HG03095 (cell line): Measurements from ENCODE around the gene IL6R.
"Not testable (repeated sequence)": the region's sequence is repeated elsewhere in the genome, so short reads cannot be mapped to it uniquely, and the experiment has no call there.

ENCODE experiments used
- ATAC-seq: cut with Tn5 transposase; IDR thresholded peaks from one replicate; pipeline ENCODE4 v1.9.1; 2021; ENCODE audit warnings: moderate library complexity; ENCODE audit not compliant: unreplicated experiment

Gene IL6R

GRCh38 chr1:154404984-154405746 lies at the start of gene IL6R:
Gene IL6R, plus strand, starts transcription at chr1:154405343. Its CDS starts 287 bp downstream, at chr1:154405630.
- ATAC-seq = peak; percentile 33

DNA sequence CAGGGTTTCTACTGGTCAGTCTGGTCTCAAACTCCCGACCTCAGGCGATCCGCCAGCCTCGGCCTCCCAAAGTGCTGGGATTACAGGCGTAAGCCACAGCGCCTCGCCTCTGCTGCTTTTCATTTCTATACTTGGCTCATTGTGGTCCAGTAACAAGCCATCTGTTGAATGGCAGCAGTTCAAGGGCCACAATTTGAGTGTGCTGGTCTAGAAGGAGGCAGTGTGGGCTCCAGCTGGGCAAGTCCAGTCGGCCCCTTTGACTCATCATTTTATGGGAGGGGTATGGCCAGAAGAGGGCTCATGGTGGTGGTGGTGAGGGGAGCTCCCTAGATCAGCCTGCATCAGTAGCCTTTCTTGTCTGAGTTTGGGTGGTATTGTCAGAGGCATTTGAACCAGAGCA lies 46.6 kb upstream of the IL6R start:
- no peak for ATAC-seq

- no peak for ATAC-seq
These were observed 44.9 kb upstream of the IL6R start for GRCh38 chr1:154360288-154360687.

DNA sequence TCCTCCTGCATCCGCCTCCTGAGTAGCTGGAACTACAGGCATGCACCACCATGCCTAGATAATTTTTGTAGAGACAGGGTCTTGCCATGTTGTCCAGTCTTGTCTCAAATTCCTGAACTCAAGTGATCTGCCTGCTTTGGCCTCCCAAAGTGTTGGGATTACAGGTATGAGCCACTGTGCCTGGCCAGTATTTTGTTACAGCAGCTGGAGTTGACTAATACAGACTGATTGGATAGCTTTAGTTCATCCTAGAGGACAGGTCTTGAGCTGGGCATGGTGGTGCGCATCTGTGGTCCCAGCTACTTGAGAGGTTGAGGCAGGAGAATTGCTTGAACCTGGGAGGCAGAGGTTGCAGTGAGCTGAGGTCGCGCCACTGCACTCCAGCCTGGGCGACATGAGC lies 44.3 kb upstream of the IL6R start:
- ATAC-seq = not testable (repeated sequence)

GRCh38 chr1:154361357-154361756 lies 43.8 kb upstream of the IL6R start:
- no peak for ATAC-seq

DNA sequence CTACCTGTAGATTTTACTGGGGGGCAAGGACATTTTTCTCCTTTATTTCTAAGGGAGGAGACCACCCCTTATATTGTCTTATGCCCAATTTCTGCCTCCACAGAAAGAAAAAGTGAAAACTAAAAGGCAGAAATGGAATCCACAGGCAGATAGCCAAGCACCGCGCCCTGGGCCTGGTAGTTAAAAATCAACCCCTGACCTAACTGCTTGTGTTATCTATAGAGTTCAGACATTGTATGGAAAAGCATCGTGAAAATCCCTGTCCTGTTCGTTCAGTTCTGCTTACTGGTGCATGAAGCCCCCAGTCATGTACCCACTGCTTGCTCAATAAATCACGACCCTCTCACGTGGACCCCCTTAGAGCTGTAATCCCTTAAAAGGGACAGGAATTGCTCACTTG lies 33.7 kb upstream of the IL6R start:
- ATAC-seq = no peak

DNA sequence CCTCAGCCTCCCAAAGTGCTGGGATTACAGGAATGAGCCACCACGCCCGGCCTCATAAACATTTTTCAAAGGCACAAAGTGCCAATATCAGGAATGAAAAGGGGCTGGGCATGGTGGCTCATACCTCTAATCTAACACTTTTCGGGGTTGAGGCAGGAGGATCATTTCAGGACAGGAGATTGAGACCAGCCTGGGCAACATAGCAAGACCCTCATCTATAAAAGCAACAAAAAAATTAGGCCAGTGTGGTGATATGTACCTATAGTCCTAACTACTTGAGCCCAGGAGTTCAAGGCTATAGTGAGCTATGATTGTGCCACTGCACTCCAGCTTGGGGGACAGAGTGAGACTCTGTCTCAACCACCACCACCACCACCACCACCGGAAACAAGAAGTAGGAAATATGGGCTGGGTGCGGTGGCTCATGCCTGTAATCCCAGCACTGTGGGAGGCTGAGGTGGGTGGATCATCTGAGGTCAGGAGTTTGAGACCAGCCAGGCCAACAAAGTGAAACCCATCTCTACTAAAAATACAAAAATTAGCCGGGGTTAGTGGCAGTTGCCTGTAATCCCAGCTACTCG lies 31.3 kb upstream of the IL6R start:
- not testable (repeated sequence) for ATAC-seq

- ATAC-seq = no peak
These were observed 25.8 kb upstream of the IL6R start for GRCh38 chr1:154379301-154379700.

GRCh38 chr1:154384650-154385489 lies 20.3 kb upstream of the IL6R start:
- ATAC-seq = no peak

DNA sequence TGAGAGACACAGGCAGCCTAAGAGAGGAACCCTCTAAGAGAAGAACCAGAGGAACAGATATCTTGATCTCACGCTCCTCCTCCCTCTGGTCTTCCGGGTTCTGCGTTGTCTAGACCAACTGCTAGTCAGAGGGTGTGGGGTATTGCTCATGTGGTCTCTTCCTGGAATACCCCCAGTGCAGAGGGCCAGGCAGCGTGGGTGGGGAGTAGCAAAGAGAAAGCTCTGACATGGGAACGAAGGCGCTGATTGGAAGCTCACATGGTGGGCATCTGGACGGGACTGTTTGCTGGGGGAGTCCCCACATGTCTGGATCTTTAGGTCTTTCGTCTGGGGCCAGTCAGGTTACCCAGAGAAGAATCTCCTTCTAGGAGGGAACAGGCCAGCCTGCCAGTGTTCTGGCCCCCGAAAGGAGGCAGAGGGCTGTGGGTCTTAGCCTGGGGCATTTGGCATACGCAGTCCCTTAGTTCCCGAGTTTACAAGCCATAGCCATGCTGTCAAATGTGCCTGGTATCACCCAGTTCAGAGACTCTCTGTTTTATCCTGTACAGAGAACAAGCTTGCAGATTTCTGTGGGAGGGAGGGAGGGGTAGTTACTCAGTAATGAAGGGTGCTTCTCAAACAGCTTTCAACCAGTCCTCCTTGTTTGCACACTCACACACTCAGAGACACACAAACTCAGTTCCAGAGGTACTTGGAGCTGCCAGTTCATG lies 18.3 kb upstream of the IL6R start:
- ATAC-seq = peak; percentile 62

- ATAC-seq = no peak
These were observed 13.9 kb upstream of the IL6R start for GRCh38 chr1:154391086-154391770.

- no peak for ATAC-seq
These were observed 7.0 kb upstream of the IL6R start for GRCh38 chr1:154398141-154398540.

GRCh38 chr1:154398678-154399077 lies 6.5 kb upstream of the IL6R start:
- ATAC-seq = no peak

GRCh38 chr1:154400381-154400801 lies 4.8 kb upstream of the IL6R start:
- ATAC-seq = no peak

DNA sequence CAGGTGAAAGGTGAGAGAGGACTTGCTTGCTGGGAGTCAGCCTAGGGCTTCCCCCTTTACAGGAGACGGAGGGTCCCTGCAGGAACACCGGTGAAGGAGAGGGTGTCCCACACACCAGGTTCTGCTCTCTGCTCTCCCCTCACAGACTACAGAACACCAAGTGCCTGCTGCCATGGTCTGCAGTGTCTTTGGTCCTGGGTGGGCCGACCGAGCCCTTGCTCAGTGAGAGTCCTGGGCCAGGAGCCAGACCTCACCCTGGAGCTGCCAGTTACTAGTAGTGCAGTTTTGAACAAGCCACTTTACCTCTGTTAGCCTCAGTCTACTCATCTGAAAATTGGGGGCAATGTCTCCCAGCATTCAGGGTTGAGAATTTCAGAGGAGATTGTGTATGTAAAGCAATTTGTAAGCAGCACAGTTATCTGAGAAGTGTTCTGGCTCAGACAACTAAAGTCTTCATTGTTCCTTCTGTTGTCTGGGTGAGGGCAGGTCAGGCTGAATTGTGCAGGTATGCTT lies 2.7 kb upstream of the IL6R start:
- ATAC-seq = no peak

DNA sequence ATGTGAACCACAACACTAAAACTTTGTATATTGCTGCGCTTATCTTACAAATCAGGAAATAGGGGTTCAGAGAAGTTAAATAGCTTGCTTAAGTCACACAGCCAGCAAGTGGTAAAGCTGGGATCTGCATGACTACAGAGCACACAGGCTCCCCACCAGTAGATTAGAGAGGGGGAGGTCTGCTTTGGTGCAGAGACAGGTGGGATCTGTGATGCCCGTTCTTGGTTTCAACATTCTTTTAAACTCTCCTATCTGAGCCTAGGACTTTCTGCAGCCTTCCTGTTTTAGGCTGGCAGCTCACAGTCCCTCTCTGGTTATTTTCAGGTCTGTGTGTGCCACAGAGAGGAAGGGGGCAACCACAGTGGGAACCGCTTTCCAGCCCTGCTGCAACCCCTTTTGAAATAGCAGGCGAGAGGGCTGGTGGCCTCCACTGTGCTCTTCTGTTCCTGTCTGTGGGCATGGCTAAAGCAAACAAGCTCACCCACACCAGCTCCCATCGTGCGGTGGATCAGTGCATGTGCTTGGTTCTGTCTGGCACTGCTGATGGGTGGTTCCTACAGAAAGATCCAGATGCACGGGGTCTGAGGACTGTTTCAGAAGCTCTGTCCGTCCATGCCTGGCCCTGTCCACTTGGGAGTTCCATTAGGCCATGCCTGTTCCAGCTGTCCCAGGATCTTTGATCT lies 1.7 kb upstream of the IL6R start:
- ATAC-seq = no peak

GRCh38 chr1:154403983-154404382 lies 1.2 kb upstream of the IL6R start:
- ATAC-seq = no peak

- no peak for ATAC-seq
These were observed 622 bp upstream of the IL6R start for GRCh38 chr1:154404511-154404931.

DNA sequence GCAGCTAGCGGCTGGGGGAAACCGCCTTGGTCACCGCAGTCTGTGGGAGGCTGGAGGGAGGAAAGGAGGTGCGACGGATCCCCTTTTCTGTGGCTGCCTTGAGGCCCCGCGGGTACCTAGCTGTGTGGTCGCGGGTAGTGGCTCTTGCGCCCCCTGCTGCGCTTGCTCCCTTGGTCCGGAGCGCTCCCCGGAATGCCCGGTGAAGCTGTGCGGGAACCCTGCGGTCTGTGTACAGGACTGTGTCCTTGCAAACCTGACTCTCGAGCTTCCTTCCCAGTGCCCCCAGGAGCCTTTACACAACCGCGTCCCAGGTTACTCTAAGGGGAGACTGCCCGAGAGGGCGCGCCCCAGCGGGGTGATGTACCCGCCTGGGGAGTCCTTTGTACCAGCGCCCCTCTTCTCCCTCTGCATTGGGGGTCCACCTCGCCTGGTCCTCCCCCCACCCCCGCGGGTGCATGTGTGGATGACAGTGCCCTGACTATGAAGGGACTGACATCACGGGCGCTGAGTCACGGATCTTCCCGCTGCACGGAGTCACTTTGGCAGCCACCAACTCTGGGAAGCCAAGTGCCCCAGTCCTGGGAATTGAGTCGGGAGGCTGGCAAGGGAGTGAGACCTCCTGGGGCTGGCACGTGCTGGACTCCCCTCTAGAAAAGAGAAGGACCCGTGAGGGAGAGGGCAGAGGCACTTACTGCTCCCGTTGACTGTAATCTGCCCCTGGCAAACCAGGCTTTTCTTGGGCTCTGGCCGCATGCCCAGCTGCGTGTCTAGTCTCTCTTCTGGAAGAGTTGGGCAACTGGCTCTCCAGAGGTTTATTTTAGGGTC lies 816 bp downstream of the IL6R start:
- no peak for ATAC-seq
